NCI-H2227 treated with DMSO at 0.1 percent for 48 hours (cell line): ENCODE measurements around the gene ISLR.

Experiments
- DNase-seq: peaks from one replicate; lab custom pipeline; 2025; lab: John Stamatoyannopoulos, UW

ISLR gene

DNA sequence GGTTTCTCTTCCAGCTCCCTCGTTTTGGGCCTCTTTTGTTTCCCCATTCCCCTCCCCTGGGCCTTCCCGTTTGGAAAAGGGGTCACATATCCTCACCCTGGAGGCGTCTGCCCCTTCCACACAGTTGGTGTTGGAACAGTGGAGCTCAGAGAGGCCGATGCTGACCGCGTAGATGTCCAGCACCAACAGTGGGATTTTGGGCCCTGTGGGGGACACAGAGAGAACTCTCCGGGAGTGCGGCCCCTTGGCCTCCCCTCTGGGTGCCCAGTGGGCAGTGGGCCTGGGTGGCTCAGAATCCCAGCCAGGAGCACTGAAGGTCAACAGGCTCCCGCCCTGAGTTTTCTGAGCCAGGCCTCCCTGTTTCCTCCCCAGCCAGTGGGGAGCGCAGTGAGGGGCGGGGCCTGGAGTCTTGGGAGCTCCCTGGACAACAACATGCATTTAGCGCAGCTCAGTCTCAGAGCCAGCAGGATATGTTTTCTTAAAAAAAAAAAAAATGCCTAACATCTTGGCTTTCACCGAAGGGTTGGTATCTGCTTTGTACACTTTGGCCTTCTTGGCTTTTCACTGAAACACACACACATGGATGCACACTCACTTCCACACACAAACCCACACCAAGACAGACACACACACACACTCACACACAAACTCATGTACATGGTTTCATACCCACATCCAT, 670 bp upstream of the ISLR start:
- peak; percentile 33 for DNase-seq

GRCh38 chr15:74174219-74174957, 878 bp downstream of the ISLR start:
- no peak for DNase-seq

GRCh38 chr15:74174958-74175253, 1.4 kb downstream of the ISLR start:
- DNase-seq, result no peak

DNA sequence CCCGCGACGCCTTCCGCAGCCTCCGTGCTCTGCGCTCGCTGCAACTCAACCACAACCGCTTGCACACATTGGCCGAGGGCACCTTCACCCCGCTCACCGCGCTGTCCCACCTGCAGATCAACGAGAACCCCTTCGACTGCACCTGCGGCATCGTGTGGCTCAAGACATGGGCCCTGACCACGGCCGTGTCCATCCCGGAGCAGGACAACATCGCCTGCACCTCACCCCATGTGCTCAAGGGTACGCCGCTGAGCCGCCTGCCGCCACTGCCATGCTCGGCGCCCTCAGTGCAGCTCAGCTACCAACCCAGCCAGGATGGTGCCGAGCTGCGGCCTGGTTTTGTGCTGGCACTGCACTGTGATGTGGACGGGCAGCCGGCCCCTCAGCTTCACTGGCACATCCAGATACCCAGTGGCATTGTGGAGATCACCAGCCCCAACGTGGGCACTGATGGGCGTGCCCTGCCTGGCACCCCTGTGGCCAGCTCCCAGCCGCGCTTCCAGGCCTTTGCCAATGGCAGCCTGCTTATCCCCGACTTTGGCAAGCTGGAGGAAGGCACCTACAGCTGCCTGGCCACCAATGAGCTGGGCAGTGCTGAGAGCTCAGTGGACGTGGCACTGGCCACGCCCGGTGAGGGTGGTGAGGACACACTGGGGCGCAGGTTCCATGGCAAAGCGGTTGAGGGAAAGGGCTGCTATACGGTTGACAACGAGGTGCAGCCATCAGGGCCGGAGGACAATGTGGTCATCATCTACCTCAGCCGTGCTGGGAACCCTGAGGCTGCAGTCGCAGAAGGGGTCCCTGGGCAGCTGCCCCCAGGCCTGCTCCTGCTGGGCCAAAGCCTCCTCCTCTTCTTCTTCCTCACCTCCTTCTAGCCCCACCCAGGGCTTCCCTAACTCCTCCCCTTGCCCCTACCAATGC, 2.0 kb downstream of the ISLR start:
- DNase-seq, result no peak

GRCh38 chr15:74176262-74177214, 3.0 kb downstream of the ISLR start:
- no peak for DNase-seq

GRCh38 chr15:74178326-74179100, 5.0 kb downstream of the ISLR start:
- no peak for DNase-seq

DNA sequence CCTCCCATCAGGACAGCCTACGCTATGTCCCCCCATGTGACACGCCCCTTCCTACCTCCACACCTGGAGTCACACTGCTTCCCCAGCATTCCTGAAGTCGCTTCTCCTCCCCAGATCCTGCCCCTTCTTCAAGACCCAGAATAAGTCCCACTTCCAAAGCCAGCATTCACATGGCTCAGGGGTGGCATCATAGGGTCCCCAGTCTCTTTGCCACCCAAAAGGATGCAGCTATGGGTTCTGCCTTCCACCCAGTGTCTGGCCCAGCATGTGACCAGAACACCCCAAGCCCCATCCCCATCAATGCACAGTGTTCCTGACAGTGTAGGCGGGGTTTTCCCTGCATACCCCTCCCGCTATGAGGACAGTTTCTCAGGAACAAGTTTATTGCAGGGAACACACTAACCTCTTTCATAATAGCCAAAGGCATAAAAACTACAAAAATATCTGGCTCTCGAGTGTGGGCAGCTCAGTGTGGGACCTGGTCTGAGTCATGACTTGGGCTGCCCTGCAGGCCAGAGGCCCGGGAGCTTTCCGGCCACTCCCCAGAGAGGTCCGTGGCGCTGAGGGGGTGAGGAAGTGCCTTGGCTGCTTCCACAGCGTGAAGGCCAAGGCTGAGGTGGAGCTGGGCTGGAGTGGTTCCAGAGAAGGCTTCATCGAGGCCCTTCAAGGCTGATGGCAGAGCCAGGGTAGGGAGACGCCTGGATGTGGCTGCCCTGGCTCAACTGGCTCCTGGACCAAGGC, 5.8 kb downstream of the ISLR start:
- no peak for DNase-seq

DNA sequence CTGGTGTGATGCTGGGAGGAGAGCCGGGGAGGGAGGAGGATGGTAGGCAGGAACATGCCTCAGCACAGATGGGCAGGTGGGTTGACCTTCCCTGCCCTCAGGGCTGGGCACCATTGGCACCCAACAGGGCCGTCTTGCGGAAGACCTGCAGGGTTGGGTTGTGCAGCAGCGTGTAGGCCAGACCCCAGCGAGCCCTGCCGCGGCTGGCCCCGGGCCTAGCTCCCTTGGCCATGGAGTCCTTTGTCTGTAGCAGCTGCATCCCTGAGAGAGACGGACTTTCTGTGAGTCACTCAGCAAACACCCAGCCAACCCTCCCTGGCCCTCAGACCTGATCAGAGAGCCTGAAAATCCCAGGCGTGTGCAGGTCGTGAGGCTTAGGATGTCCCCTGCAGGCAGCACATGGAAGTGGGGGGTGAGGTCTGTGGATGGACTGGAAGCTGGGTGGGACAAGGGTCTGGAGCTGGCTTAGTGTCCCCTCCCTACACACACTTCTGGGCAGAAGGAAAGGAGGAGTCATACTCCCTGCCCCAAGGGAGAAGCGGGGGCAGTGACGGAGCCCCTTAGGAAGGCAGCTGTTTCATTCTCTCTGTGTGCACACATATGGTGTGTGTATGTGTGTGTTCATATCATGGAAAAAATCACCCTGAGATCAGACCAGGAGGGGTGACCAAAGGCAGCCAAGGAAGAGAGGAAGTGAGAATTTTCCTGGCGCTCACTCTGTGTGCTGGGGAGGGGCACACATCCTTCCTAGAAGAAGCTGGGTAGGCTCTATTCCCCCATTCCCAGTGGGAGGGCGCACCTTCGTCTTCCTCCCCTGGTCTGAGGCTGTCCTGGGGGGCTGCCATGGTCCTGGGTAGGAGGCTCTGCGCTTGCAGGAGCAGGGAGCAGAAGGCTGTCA, 6.7 kb downstream of the ISLR start:
- no peak for DNase-seq

GRCh38 chr15:74180881-74181602, 7.5 kb downstream of the ISLR start:
- DNase-seq, result no peak

DNA sequence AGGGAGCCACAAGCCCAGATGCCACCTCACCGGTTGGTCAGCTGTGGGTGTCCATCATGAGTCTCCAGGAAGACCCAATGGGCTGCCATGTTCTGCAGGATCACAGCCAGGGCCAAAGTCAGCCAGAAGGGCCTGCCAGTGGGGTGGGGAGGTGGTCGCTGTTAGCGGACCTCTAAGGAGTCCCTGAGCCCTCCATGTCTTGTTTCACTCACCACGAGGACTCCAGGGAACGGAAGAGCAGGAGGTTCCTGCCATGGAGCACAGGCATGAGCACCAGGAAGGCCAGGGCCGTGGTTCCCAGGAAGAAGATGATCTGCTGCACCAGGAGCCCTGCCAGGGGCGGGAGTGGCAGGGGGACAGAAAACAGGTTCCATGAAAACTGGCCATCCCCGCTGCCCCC, 8.6 kb downstream of the ISLR start:
- no peak for DNase-seq

DNA sequence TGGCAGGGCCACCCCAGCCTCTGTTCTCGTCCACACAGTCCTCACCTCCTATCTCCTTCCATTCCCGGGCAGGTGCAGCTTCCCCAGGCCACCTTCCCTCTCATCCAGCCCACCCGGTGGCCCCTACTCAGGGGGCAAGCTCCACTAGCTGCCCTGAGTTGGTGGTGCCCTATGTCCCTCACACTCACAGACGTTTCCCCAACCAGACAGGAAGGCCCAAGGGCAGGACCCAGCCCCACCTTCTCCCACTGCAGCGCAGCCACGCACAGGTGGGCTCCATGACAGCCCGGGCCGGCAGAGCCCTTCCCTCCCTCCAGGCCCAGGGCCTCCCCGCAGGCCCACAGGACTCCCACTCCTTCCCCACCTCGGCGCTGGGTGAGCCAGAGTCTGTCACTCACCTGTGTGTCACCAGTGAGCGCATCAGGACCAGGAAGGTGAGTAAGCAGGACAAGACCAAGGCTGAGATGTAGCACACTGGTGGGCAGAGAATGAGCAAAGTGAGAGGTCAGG, 11.1 kb downstream of the ISLR start:
- DNase-seq, result no peak

DNA sequence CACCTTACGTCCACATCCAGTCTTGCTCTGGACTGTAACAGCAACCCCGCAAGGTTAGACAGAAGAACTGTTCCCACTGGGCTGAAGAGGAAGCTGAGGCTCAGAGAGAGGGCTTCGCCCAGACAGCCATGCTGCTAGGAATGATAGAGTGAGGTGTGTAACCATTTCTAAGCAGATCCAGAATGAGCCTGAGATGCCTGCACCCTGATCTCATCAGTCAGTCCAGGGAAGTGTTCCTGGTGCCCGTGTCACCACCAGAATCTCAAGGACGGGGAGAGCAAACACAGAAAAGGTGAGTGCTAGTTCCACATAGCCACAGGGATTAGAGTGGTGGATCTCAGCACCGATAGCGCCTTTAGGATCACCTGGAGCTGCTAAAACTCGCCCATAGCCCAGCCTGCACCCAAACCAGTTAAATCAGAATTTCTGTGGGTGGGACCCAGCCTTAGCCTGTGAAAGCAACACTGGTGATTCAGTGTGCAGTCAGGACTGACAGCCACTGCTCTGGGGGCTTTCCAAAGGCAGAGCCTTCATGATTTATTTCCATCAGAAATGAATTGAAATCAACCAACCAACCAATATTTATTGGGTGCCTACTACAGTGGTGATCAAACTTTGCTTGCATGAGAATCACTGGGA, 12.3 kb downstream of the ISLR start:
- DNase-seq, result no peak

DNA sequence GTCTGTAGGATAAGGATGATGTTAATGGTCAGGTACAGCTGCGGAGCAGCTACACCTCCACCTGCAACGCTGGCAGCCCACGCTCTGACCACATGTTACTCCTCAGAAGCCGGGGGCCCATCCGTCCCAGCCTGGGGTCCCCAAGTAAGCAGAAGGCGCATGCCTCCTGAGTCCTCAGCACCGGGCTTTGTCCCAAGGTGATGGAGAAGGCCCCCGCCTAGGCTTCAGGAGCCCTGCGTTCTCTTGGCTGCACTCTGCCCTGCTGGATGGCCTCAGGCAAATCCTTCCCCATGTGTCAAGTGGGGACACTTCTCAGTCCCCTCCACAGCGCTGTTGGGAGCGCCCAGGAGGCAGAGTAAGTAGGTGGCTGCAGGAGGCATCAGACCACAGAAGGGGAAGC, 14.7 kb downstream of the ISLR start:
- DNase-seq, result no peak

DNA sequence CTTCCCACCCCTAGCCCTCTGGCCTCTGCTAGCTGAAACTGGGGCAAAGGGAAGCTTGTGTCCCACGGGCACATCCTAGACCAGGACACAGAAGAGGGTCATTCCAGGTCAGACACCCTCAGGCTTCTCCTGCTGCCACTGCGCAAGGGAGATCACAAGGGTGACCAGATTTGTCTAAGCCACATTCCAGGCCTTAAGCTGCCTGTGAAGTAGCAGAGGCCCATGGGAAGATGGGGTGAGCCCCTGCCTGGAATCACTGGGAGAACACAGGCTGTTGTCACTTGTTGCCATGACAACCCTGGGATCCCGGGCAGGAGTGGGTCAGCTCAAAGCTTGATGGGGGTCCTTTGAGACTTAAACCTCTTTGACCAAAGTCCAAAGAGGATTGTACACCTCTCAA, 18.3 kb downstream of the ISLR start:
- DNase-seq, result no peak

- DNase-seq, result no peak
Observed at GRCh38 chr15:74192751-74193150, 19.2 kb downstream of the ISLR start.

GRCh38 chr15:74193299-74193718, 19.8 kb downstream of the ISLR start:
- no peak for DNase-seq

- no peak for DNase-seq
Observed at GRCh38 chr15:74193905-74194304, 20.4 kb downstream of the ISLR start.
